WERI-Rb-1 (cell line): ENCODE results near the gene TNFRSF4.
"Not testable (repeated sequence)": the region's sequence is repeated elsewhere in the genome, so short reads cannot be mapped to it uniquely, and the experiment has no call there.

ENCODE experiments used
- DNase-seq: peaks from one replicate; pipeline ENCODE4 v3.0.0-alpha.2; 2020
- H3K27ac ChIP-seq: fragments of 250-450 bp; sonication (Bioruptor Pico); 2 replicates; pipeline ENCODE4 v1.5.1; 2020; ENCODE audit warnings: mild to moderate bottlenecking, moderate library complexity
- H3K27me3 ChIP-seq: fragments of 250-450 bp; sonication (Bioruptor Pico); 2 replicates; pipeline ENCODE4 v1.5.1; 2021; ENCODE audit warnings: mild to moderate bottlenecking, low read depth, moderate library complexity; ENCODE audit not compliant: insufficient read depth, severe bottlenecking
- H3K36me3 ChIP-seq: fragments of 250-450 bp; sonication (Bioruptor Pico); 2 replicates; pipeline ENCODE4 v1.5.1; 2020; ENCODE audit warnings: mild to moderate bottlenecking, moderate library complexity
- H3K4me3 ChIP-seq: 2 replicates; pipeline ENCODE4 v1.5.1; 2011; ENCODE audit warnings: low read depth, mild to moderate bottlenecking, control low read depth, low read length
- H3K9me3 ChIP-seq: fragments of 250-450 bp; sonication (Bioruptor Pico); 2 replicates; pipeline ENCODE4 v1.5.1; 2021; ENCODE audit warnings: mild to moderate bottlenecking, moderate library complexity; ENCODE audit not compliant: severe bottlenecking
- TF ChIP-seq, protein P1 (sequence below): IDR thresholded peaks from 2 replicates; pipeline ENCODE4 v1.5.1; 2011; ENCODE audit warnings: low read depth, mild to moderate bottlenecking, control low read depth, inconsistent platforms, low read length

Gene TNFRSF4

DNA sequence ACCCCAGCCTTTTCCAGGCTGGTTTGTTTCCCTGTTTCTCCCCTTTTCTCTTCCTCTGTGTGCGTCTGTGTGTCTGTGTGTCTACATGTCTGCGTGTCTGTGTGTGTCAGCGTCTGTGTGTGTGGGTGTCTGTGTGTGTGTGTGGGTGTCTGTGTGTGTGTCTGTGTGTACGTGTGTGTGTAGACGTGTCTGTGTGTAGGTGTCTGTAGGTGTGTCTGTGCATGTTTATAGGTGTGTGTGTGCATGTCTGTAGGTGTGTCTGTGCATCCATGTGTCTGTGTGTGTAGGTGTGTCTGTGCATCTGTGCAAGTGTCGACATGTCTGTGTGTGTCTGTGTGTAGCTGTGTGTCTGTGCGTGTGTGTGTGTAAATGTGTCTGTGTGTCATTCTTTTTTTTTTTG, 37.0 kb downstream of the TNFRSF4 start:
- H3K9me3 ChIP-seq, result no peaks in the 10 kb centered on the region
- TF ChIP-seq, protein P1, sequence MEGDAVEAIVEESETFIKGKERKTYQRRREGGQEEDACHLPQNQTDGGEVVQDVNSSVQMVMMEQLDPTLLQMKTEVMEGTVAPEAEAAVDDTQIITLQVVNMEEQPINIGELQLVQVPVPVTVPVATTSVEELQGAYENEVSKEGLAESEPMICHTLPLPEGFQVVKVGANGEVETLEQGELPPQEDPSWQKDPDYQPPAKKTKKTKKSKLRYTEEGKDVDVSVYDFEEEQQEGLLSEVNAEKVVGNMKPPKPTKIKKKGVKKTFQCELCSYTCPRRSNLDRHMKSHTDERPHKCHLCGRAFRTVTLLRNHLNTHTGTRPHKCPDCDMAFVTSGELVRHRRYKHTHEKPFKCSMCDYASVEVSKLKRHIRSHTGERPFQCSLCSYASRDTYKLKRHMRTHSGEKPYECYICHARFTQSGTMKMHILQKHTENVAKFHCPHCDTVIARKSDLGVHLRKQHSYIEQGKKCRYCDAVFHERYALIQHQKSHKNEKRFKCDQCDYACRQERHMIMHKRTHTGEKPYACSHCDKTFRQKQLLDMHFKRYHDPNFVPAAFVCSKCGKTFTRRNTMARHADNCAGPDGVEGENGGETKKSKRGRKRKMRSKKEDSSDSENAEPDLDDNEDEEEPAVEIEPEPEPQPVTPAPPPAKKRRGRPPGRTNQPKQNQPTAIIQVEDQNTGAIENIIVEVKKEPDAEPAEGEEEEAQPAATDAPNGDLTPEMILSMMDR, result no peak
- H3K36me3 ChIP-seq, result no peaks in the 10 kb centered on the region
- H3K27ac ChIP-seq, result no peak overlapping the region
- no peaks in the 10 kb centered on the region for H3K27me3 ChIP-seq
- H3K4me3 ChIP-seq, result no peak overlapping the region
- DNase-seq, result no peak

GRCh38 chr1:1176063-1176761, 37.7 kb downstream of the TNFRSF4 start:
- not testable (repeated sequence) for H3K4me3 ChIP-seq, H3K36me3 ChIP-seq, H3K27me3 ChIP-seq, DNase-seq, H3K27ac ChIP-seq, H3K9me3 ChIP-seq

GRCh38 chr1:1175221-1176062, 38.5 kb downstream of the TNFRSF4 start:
- H3K27me3 ChIP-seq, result no peaks in the 10 kb centered on the region
- H3K4me3 ChIP-seq, result no peak overlapping the region
- DNase-seq, result no peak
- H3K9me3 ChIP-seq, result no peaks in the 10 kb centered on the region
- TF ChIP-seq, protein P1, result no peak
- H3K36me3 ChIP-seq, result no peaks in the 10 kb centered on the region
- H3K27ac ChIP-seq, result no peak overlapping the region

DNA sequence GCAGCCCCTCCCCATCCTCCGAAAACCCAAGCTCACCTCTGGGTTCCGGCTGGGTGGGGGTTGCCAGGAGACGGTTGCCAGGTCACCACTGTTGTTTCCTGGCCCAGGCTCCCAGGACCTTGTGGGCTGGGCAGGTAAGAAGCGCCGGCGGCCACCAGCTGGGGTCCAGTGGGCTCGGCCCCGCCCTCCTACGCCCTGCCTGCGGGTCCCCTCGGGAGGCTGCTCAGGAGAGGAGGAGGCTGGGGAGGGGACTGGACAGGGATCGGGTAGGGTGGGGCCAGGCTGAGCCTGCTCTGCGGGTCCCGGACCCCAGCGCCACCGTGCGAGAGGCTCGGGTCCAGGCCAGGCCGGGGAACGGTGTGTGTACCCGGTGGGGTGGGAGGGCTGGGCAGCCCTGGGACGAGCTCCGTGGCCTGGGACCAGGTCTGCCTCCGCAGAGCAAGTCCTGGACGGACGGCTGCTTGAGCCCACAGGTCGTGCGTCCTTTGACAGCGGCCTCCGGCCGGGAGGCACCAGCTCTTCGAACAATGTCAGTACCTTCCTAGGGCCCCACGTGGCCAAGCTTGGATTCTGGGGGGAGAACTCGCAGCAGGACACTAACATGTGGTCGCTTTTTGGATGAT, 40.0 kb downstream of the TNFRSF4 start, which contains the start of gene TTLL10:
TSS of gene TTLL10 (plus strand) at position 88 of the 623 bp plus-strand sequence. CDS start 5,336 bp downstream, outside the sequence.
- Histone ChIP-seq H3K9me3 (no peaks in the 10 kb centered on the region), H3K4me3 (no peak within 1 kb of the TSS), H3K36me3 (no peaks in the 10 kb centered on the region), H3K27ac (no peak within 1 kb of the TSS), H3K27me3 (no peaks in the 10 kb centered on the region)
- no peak for DNase-seq
- TF ChIP-seq, protein P1, result no peak

GRCh38 chr1:1173061-1173792, 40.7 kb downstream of the TNFRSF4 start:
- Histone ChIP-seq H3K9me3 (no peaks in the 10 kb centered on the region), H3K27me3 (no peaks in the 10 kb centered on the region), H3K4me3 (no peak overlapping the region), H3K27ac (no peak overlapping the region), H3K36me3 (no peaks in the 10 kb centered on the region)
- no peak for DNase-seq
- TF ChIP-seq, protein P1, result no peak
